GM10847 (cell line): ENCODE data around the gene PRMT3.

Source experiments
- POLR2A ChIP-seq: IDR thresholded peaks from 2 replicates; pipeline ENCODE4 v1.6.1; 2011; ENCODE audit not compliant: insufficient read length; ENCODE audit errors: extremely low read depth

PRMT3 gene

GRCh38 chr11:20387261-20388095, at the start of gene PRMT3:
Gene PRMT3, plus strand, starts transcription at chr11:20387716. Its CDS starts 31 bp downstream, at chr11:20387747.
- peak; percentile 82 for TF ChIP-seq POLR2A

DNA sequence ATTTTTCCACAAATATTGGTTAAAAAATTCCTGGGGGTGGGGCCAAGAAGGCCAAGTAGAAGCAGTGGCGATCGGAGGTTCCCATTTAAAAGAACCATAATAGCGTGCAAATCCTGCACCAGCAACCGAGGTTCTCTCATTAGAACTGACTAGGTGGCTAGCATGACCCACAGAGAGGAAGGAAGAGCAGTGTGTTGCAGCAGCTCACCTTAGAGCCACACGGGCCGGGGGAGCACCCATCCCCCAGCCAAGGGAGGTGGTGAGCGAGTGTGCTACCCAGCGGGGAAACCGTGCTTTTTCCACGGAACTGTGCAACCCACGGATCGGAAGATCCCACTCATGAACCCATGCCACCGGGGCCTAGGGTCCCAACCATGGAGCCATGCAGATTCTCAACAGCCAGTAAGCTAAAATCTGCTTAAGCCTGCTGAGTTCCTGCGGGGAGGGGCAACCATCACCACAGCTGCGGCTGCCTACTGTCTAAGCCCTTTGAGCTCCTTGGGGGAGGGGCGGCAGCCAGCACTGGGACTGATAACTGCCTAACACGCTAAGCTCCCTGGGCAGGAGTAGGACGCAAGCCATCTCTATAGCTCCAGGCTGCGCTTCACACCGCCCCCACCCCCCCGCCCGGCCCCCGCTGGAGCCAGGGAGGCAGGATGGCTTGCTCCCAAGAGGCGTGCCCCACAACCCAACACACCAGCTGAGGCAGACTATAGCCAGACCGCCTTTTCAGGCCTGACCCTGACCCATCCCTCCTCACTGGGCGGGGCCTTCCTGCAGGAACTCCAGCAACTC, 45.0 kb upstream of the PRMT3 start:
- no peak for TF ChIP-seq POLR2A

DNA sequence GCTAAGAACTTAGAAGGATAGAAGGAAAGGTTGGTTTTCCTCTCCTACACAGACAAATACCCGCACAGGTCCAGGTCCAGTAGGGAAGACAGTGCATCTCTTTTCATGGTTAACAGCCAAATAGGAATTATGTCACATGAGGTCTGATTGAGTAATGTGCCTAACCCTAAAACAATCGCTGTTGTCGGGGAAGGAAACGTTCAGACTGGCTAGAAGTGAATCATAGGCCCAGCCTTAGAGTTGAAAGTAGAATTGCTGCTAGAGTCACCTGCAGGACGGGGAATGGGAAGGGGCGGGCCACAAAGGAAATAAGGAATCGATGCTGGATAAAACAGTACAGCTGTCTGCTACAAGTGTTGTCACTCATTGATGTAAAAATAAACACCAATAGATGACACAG, 36.4 kb upstream of the PRMT3 start:
- TF ChIP-seq POLR2A = no peak

GRCh38 chr11:20351751-20352262, 35.7 kb upstream of the PRMT3 start:
- no peak for TF ChIP-seq POLR2A

GRCh38 chr11:20353829-20354434, 33.6 kb upstream of the PRMT3 start:
- TF ChIP-seq POLR2A = no peak

GRCh38 chr11:20355221-20356219, 32.0 kb upstream of the PRMT3 start:
- TF ChIP-seq POLR2A = no peak

DNA sequence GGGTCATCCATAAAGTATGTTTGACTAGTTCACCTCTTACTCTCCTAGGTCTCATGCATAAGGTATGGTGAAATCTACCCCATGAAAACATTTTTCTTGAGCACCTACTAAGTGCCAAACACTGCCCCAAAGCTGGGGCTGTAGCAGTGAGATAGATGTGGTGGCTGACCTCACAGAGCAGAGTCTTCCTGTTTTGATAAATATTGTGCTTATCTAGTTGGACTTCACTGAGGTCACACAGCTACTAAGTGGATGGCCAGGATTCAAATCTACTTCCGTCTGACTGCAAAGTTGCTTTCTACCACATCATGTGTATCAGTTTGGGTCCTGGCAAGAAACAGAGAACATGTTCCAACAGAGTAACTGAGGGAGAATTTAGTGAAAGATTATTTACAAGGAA, 30.4 kb upstream of the PRMT3 start:
- no peak for TF ChIP-seq POLR2A

DNA sequence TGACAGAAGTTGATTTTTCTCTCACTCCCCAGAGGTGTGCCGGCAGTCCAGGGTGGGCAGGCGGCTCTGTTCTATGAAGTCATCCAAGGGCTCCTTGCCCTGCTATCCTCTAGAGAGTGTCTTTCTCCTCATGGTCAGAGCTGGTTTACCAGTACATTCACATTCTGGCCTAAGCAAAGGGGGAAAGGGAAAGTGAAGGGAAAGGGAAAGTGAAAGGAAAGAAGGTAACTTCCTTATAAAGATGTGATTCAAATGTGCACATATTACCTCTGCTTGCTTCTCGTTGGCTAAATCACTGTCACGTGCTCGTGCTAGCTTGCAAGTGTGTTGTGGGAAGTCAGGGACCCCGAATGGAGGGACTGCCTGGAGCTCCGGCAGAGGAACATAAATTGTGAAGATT, 26.9 kb upstream of the PRMT3 start:
- TF ChIP-seq POLR2A = no peak

DNA sequence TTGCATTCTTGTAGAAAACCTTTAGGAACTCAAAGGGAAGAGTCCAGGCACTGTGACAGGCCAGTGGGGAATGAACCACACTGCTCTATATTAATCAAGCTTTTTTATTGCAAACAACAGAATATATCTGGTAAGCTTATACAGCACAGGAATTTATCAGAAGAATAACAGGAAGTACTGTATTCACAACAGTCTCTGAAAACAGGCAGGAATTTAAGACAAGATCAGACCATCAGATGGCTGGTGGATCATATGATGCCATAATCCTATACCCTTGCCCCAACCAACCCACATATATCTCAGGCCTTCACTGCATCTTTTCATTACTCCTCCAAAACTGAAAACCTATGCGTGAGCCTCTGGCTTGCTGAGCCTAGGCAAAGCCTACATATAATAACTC, 25.0 kb upstream of the PRMT3 start:
- no peak for TF ChIP-seq POLR2A

GRCh38 chr11:20363149-20363499, 24.4 kb upstream of the PRMT3 start:
- no peak for TF ChIP-seq POLR2A

DNA sequence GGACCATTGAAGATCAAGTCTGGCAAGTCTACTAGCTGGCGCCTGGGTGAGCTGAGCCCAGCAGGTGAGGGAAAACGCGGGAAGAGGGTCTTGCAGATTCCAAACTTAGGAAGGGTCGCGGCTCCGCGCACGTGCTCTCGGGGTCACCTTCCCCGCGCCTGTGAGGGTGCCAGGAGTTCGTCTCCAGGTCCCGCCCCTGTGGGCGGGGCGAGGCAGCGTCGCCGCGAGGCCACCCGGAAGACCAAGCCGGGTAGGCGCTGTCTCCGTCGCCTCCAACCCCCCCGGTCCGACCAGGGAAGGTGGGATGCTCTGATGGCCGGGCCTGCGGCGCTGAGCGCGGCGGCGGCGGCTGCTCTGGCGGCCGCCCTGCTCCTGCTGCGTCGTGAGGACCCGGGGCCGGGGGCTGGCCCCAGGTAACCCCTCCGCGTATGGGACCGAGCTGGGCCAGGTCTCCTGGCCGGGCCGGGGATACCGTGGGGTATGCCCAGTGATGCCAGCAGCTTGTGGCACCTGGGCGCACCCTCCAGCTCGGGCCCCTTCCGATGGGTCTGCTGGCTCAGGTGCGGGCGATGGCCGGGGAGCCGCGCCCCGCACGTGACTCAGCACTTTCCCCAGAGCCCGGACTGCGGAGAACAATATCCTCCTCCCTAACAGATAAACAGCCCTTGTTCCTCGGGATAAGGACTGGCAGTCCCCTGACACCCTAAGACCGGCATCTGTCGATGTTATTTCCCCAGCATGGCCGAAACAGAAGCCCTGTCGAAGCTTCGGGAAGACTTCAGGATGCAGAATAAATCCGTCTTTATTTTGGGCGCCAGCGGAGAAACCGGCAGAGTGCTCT, 23.8 kb upstream of the PRMT3 start, which contains the start of gene HTATIP2:
Gene HTATIP2 (plus strand): TSS at position 215 of the 841 bp plus-strand sequence. CDS start 524 bp downstream, at position 739.
- peak; percentile 56 for TF ChIP-seq POLR2A

DNA sequence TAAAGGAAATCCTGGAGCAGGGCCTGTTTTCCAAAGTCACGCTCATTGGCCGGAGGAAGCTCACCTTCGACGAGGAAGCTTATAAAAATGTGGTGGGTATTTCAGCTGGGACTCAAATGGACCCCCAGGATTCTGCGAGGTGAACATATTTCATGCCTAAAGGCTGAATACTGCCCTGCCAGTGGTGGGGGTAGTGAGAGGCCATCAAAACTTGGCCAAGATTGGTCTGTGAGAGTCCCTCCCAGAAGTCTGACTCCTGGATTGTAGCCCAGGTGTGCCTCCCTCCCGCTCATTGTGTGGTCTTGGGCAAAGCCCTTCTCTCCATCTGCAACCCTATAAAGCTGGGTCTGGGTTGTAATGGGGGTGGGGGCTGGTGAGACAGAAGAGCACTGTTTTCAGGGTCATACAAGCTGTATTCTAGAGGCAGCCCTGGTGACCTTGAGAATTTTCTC, 23.1 kb upstream of the PRMT3 start:
- TF ChIP-seq POLR2A = no peak

GRCh38 chr11:20367313-20367948, 20.1 kb upstream of the PRMT3 start:
- TF ChIP-seq POLR2A = no peak
